ENCODE data around the gene BARHL2.

The BARHL2 gene

DNA sequence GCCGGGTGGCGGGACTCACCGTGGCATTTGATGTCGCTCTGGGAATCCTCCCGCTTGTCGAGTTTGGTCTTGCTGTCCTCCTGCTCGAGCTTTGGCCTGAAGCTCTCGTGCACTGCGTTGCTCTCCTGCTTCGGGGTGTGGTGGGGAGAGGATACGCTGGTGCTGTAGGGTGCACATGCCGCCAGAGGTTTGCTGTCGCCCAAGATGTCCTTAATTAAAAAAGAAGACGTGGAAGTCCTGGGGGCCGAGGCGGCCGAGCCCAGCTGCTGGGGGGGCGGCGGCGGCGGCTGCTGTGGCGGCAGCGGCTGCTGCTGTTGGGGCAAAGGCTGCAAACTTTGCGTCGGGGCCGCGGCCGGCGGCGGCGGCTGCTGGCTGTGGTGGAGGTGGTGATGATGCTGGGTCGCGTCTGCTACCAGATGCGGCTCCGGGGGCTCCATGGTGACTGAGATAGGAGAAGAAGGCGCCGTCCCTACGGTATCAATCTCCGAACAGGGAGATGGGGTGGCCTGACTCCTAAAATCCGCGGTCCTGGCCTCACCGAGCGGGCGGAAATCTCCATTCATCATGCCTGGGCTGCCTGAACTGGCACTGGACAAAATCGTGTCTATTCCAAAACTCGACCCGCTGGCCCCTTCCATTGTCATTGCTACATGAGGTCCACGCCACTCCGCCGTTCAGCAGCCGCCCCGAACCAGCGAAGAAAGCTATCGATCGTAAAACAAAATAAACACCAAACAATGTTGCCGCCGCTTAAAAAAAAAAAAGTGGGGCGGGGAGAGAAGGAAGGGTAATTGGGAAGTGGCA is at the start of gene BARHL2:
Gene BARHL2 (minus strand): TSS at position 751 of the 804 bp plus-strand sequence. CDS start 107 bp downstream, at position 644.
- no peaks in the 10 kb centered on the region for H3K27me3 ChIP-seq (ENCODE audit: insufficient read depth, low read depth)
- no peaks in the 10 kb centered on the region for H3K79me2 ChIP-seq (ENCODE audit: insufficient read depth, low read depth)
- no peak within 1 kb of the TSS for H3K9ac ChIP-seq
- no peaks in the 10 kb centered on the region for H4K20me1 ChIP-seq (ENCODE audit: insufficient read depth)
- H3K4me3 ChIP-seq (IDR thresholded peaks at IDR 0.05; ENCODE audit: insufficient read depth, low read depth, low read length), result no peak within 1 kb of the TSS
- no peak within 1 kb of the TSS for H2AFZ ChIP-seq (ENCODE audit: low read depth)
- H3K4me1 ChIP-seq (ENCODE audit: low read depth, poor library complexity, severe bottlenecking), result peaks cover 3% of the 10 kb centered on the region
- TF ChIP-seq, protein P1, sequence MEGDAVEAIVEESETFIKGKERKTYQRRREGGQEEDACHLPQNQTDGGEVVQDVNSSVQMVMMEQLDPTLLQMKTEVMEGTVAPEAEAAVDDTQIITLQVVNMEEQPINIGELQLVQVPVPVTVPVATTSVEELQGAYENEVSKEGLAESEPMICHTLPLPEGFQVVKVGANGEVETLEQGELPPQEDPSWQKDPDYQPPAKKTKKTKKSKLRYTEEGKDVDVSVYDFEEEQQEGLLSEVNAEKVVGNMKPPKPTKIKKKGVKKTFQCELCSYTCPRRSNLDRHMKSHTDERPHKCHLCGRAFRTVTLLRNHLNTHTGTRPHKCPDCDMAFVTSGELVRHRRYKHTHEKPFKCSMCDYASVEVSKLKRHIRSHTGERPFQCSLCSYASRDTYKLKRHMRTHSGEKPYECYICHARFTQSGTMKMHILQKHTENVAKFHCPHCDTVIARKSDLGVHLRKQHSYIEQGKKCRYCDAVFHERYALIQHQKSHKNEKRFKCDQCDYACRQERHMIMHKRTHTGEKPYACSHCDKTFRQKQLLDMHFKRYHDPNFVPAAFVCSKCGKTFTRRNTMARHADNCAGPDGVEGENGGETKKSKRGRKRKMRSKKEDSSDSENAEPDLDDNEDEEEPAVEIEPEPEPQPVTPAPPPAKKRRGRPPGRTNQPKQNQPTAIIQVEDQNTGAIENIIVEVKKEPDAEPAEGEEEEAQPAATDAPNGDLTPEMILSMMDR (conservative IDR thresholded peaks at IDR 0.05; ENCODE audit: low read depth, low read length), result no peak
- no peaks in the 10 kb centered on the region for H3K36me3 ChIP-seq (ENCODE audit: insufficient read depth)
- H3K4me2 ChIP-seq, result no peak within 1 kb of the TSS
- H3K27ac ChIP-seq, result no peak within 1 kb of the TSS

DNA sequence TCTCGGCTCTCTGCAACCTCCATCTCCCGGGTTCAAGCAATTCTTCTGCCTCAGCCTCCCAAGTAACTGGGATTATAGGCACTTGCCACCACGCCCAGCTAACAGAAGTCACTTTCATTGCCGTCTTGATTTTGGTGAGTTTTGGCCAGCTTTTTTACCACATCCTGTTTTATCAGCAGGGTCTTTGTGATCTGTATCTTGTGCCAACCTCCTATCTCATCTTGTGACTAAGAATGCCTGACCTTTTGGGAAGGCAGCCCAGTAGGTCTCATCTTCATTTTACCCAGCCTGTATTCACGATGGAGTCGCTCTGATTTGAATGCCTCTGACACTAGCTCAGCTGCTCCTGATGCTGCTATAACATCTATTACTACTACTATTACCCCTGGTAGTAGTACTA is 46.8 kb upstream of the BARHL2 start:
- H3K4me1 ChIP-seq (ENCODE audit: low read depth, poor library complexity, severe bottlenecking), result no peaks in the 10 kb centered on the region
- H4K20me1 ChIP-seq (ENCODE audit: insufficient read depth), result no peaks in the 10 kb centered on the region
- no peak overlapping the region for H2AFZ ChIP-seq (ENCODE audit: low read depth)
- H3K4me2 ChIP-seq, result no peak overlapping the region
- no peaks in the 10 kb centered on the region for H3K36me3 ChIP-seq (ENCODE audit: insufficient read depth)
- H3K9ac ChIP-seq, result no peak overlapping the region
- TF ChIP-seq, protein P1 (conservative IDR thresholded peaks at IDR 0.05; ENCODE audit: low read depth, low read length), result no peak
- no peak overlapping the region for H3K4me3 ChIP-seq (IDR thresholded peaks at IDR 0.05; ENCODE audit: insufficient read depth, low read depth, low read length)
- no peaks in the 10 kb centered on the region for H3K27me3 ChIP-seq (ENCODE audit: insufficient read depth, low read depth)
- no peaks in the 10 kb centered on the region for H3K79me2 ChIP-seq (ENCODE audit: insufficient read depth, low read depth)
- H3K27ac ChIP-seq, result no peak overlapping the region

DNA sequence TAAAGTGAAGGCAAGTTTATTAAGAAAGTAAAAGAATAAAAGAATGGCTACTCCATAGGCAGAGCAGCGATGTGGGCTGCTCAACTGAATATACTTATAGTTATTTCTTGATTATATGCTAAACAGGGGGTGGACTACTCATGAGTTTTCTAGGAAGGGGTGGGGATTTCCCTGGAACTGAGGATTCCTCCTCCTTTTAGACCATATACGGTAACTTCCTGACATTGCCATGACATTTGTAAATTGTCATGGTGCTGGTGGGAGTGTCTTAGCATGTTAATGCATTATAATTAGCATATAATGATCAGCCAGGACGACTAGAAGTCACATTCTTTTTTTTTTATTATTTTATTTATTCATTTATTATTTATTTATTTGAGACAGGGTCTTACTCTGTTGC is 46.4 kb upstream of the BARHL2 start:
- Histone ChIP-seq H3K4me3 (IDR thresholded peaks at IDR 0.05; ENCODE audit: insufficient read depth, low read depth, low read length) (no peak overlapping the region), H3K79me2 (ENCODE audit: insufficient read depth, low read depth) (no peaks in the 10 kb centered on the region), H3K4me2 (no peak overlapping the region), H3K36me3 (ENCODE audit: insufficient read depth) (no peaks in the 10 kb centered on the region), H3K4me1 (ENCODE audit: low read depth, poor library complexity, severe bottlenecking) (no peaks in the 10 kb centered on the region), H3K9ac (no peak overlapping the region), H3K27ac (no peak overlapping the region), H4K20me1 (ENCODE audit: insufficient read depth) (no peaks in the 10 kb centered on the region), H2AFZ (ENCODE audit: low read depth) (no peak overlapping the region), H3K27me3 (ENCODE audit: insufficient read depth, low read depth) (no peaks in the 10 kb centered on the region)
- TF ChIP-seq, protein P1 (conservative IDR thresholded peaks at IDR 0.05; ENCODE audit: low read depth, low read length), result no peak

DNA sequence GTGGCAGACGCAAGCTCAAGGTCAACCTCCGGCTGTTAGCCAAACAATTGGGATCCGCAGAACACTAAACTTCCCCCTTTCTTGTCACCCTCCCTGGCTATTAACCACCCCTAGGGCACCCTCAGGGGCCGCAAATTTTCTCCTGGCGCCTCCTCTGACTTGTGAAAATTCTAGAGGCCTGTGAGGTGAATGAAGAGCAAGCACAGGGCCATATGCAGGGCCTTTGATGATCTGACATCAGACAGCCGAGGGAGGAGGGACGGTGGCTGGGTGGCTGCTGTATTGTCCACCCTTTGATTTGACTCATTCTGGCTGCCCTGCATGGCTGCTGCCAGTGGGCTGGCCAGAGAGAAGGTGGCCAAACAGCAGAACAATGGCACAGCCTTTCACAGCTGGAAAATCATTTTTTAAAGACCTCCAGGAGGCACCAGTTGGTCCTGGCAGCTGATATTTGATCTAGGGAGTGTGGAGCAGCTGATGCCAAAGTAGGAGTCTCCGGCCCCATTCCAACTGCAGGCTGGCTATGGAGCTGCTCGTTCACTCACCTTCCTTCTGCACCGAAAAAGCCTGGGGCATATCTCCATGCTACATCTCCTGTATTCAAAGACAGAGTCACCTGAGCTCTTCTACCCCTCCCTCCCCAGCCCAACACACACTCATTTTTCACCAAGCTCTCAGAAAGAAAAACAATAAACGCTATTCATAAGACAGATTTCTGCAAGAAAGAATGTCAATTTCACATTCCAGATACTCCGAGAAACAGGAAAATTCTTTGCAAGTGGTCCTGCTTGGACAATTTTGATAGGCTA is 44.9 kb upstream of the BARHL2 start:
- no peaks in the 10 kb centered on the region for H3K79me2 ChIP-seq (ENCODE audit: insufficient read depth, low read depth)
- H3K4me1 ChIP-seq (ENCODE audit: low read depth, poor library complexity, severe bottlenecking), result no peaks in the 10 kb centered on the region
- H3K4me3 ChIP-seq (IDR thresholded peaks at IDR 0.05; ENCODE audit: insufficient read depth, low read depth, low read length), result no peak overlapping the region
- H3K4me2 ChIP-seq, result no peak overlapping the region
- H2AFZ ChIP-seq (ENCODE audit: low read depth), result no peak overlapping the region
- no peaks in the 10 kb centered on the region for H3K27me3 ChIP-seq (ENCODE audit: insufficient read depth, low read depth)
- no peaks in the 10 kb centered on the region for H3K36me3 ChIP-seq (ENCODE audit: insufficient read depth)
- no peak overlapping the region for H3K9ac ChIP-seq
- no peak overlapping the region for H3K27ac ChIP-seq
- TF ChIP-seq, protein P1 (conservative IDR thresholded peaks at IDR 0.05; ENCODE audit: low read depth, low read length), result no peak
- no peaks in the 10 kb centered on the region for H4K20me1 ChIP-seq (ENCODE audit: insufficient read depth)
